NT2/D1 (cell line): Measurements from ENCODE around the gene FMN1.

ENCODE experiments used
- DNase-seq: peaks from one replicate; pipeline ENCODE4 v3.0.0-alpha.2; 2011; ENCODE audit warnings: low read depth, low spot score
- H3K27me3 ChIP-seq: 2 replicates; pipeline ENCODE4 v1.6.0; 2011; ENCODE audit warnings: mild to moderate bottlenecking; ENCODE audit not compliant: insufficient read length, insufficient read depth
- H3K36me3 ChIP-seq: 2 replicates; pipeline ENCODE4 v1.6.1; 2011; ENCODE audit warnings: mild to moderate bottlenecking, low read length, mixed read lengths; ENCODE audit not compliant: insufficient read depth, insufficient read length
- H3K4me1 ChIP-seq: 2 replicates; pipeline ENCODE4 v1.5.1; 2011; ENCODE audit not compliant: insufficient read depth, insufficient read length
- H3K4me3 ChIP-seq: 2 replicates; pipeline ENCODE4 v1.5.1; 2011; ENCODE audit warnings: low read depth; ENCODE audit not compliant: insufficient read length
- H3K9ac ChIP-seq: 2 replicates; pipeline ENCODE4 v1.6.0; 2011; ENCODE audit warnings: low read depth; ENCODE audit not compliant: insufficient read length
- H3K9me3 ChIP-seq: 2 replicates; pipeline ENCODE4 v1.5.1; 2011; ENCODE audit warnings: mild to moderate bottlenecking, low read length; ENCODE audit not compliant: insufficient read depth
- SUZ12 ChIP-seq: IDR thresholded peaks from 2 replicates; pipeline ENCODE4 v1.6.1; 2011; ENCODE audit not compliant: insufficient read length, insufficient read depth; ENCODE audit errors: extremely low read depth
- YY1 ChIP-seq: IDR thresholded peaks from 2 replicates; pipeline ENCODE4 v1.6.1; 2011; ENCODE audit not compliant: insufficient read length, insufficient read depth
- ZNF274 ChIP-seq: IDR thresholded peaks from 2 replicates; pipeline ENCODE4 v1.6.1; 2011; ENCODE audit warnings: mild to moderate bottlenecking, low read depth, low read length

The FMN1 gene

GRCh38 chr15:33206366-33206765 is 11.9 kb upstream of the FMN1 start:
- no peaks in the 10 kb centered on the region for H3K36me3 ChIP-seq
- no peak overlapping the region for H3K9ac ChIP-seq
- no peaks in the 10 kb centered on the region for H3K27me3 ChIP-seq
- no peak overlapping the region for H3K4me3 ChIP-seq
- no peaks in the 10 kb centered on the region for H3K9me3 ChIP-seq
- peaks cover 3% of the 10 kb centered on the region for H3K4me1 ChIP-seq
- TF ChIP-seq ZNF274 = no peak
- no peak for TF ChIP-seq SUZ12
- TF ChIP-seq YY1 = no peak
- DNase-seq = no peak

- H3K4me3 ChIP-seq = no peak overlapping the region
- no peak overlapping the region for H3K9ac ChIP-seq
- H3K27me3 ChIP-seq = no peaks in the 10 kb centered on the region
- H3K36me3 ChIP-seq = no peaks in the 10 kb centered on the region
- H3K9me3 ChIP-seq = no peaks in the 10 kb centered on the region
- TF ChIP-seq SUZ12 (no peak), ZNF274 (no peak), YY1 (no peak)
- peaks cover 3% of the 10 kb centered on the region for H3K4me1 ChIP-seq
- DNase-seq = no peak
Measured at GRCh38 chr15:33204926-33205325, 10.4 kb upstream of the FMN1 start.

GRCh38 chr15:33204087-33204486 is 9.6 kb upstream of the FMN1 start:
- H3K4me1 ChIP-seq = peaks cover 3% of the 10 kb centered on the region
- H3K9me3 ChIP-seq = no peaks in the 10 kb centered on the region
- no peaks in the 10 kb centered on the region for H3K27me3 ChIP-seq
- H3K9ac ChIP-seq = no peak overlapping the region
- H3K36me3 ChIP-seq = no peaks in the 10 kb centered on the region
- no peak for DNase-seq
- TF ChIP-seq SUZ12 (no peak), YY1 (no peak), ZNF274 (no peak)
- no peak overlapping the region for H3K4me3 ChIP-seq

- H3K9me3 ChIP-seq = no peaks in the 10 kb centered on the region
- no peaks in the 10 kb centered on the region for H3K27me3 ChIP-seq
- no peaks in the 10 kb centered on the region for H3K36me3 ChIP-seq
- no peak overlapping the region for H3K4me3 ChIP-seq
- no peak overlapping the region for H3K9ac ChIP-seq
- TF ChIP-seq YY1 = no peak
- TF ChIP-seq ZNF274 = no peak
- no peak for TF ChIP-seq SUZ12
- no peaks in the 10 kb centered on the region for H3K4me1 ChIP-seq
- peak; percentile 50 for DNase-seq
Measured at GRCh38 chr15:33201491-33202231, 7.1 kb upstream of the FMN1 start.

GRCh38 chr15:33200903-33201302 is 6.4 kb upstream of the FMN1 start:
- no peak overlapping the region for H3K4me3 ChIP-seq
- H3K27me3 ChIP-seq = peaks cover 2% of the 10 kb centered on the region
- TF ChIP-seq ZNF274 (no peak), SUZ12 (no peak), YY1 (no peak)
- no peaks in the 10 kb centered on the region for H3K9me3 ChIP-seq
- H3K36me3 ChIP-seq = no peaks in the 10 kb centered on the region
- H3K4me1 ChIP-seq = no peaks in the 10 kb centered on the region
- DNase-seq = no peak
- no peak overlapping the region for H3K9ac ChIP-seq

- Histone ChIP-seq H3K36me3 (no peaks in the 10 kb centered on the region), H3K27me3 (peaks cover 2% of the 10 kb centered on the region), H3K9ac (no peak overlapping the region), H3K4me1 (peaks cover under 1% of the 10 kb centered on the region), H3K4me3 (no peak overlapping the region), H3K9me3 (no peaks in the 10 kb centered on the region)
- no peak for DNase-seq
- TF ChIP-seq ZNF274 (no peak), SUZ12 (no peak), YY1 (no peak)
Measured at GRCh38 chr15:33200444-33200843, 5.9 kb upstream of the FMN1 start.

GRCh38 chr15:33198541-33198940 is 4.0 kb upstream of the FMN1 start:
- TF ChIP-seq ZNF274 (no peak), YY1 (no peak), SUZ12 (no peak)
- Histone ChIP-seq H3K4me1 (peaks cover 2% of the 10 kb centered on the region), H3K4me3 (no peak overlapping the region), H3K27me3 (peaks cover 2% of the 10 kb centered on the region), H3K9me3 (no peaks in the 10 kb centered on the region), H3K9ac (no peak overlapping the region), H3K36me3 (no peaks in the 10 kb centered on the region)
- DNase-seq = no peak
